Hepatic stellate cell (primary cell): ENCODE results near the gene COL17A1.

Source experiments
- DNase-seq: peaks from one replicate; pipeline ENCODE4 v3.0.0; 2011; ENCODE audit warnings: low spot score

COL17A1 gene

DNA sequence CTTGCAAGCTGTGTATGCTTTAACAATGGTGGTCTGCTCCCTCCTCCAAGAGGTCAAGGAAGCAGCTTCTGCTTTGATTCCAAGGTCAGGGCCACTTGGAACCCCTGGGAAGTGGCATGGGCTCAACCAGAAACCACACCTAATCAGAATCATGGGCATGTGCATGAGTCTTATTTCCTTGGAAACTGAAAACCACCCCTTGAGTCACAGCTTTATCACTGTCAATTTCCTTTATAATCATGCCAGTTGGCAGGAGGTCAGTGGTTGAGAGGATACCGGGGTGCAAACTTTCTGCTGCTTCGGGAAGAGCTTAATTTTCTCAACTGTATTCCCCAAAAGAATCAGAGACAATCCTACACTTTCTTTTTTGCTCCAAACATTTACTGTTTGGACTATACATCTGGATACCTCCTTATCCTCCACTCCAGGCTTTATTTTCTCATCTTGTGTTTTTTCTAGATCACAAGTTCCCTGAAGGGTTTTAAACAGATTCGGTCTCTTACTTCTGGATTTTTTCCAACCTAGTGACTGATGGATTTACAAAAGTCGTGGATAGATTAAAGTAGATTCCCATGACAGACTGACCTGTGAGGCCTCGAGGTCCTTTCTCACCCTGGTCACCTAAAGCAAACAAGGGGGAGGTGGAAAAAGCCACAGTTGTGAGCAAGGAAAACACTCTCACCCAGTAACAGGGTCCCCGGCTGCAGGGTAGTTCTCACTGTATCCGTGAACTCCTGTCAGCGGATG lies 36.0 kb downstream of the COL17A1 start:
- DNase-seq = peak; percentile 67

DNA sequence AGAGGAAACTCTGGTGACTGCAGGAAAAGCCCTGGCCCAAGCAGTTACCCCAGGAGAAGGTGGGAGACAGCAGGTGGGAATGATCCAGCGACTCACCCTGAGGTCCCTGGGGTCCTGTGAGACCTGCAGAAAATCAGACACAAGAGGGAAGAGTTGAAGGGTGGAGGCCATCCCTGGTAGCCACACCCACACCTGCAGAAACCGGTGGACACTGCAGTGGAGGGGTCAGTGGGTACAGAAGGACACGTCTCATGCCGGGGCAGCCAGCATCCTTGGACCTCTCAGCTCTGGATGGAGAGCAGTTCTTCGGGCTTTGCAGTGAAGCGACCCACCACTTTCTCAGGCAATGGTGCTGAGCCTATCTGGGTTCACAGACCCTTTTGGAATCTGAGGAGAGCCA lies 39.0 kb downstream of the COL17A1 start:
- no peak for DNase-seq

DNA sequence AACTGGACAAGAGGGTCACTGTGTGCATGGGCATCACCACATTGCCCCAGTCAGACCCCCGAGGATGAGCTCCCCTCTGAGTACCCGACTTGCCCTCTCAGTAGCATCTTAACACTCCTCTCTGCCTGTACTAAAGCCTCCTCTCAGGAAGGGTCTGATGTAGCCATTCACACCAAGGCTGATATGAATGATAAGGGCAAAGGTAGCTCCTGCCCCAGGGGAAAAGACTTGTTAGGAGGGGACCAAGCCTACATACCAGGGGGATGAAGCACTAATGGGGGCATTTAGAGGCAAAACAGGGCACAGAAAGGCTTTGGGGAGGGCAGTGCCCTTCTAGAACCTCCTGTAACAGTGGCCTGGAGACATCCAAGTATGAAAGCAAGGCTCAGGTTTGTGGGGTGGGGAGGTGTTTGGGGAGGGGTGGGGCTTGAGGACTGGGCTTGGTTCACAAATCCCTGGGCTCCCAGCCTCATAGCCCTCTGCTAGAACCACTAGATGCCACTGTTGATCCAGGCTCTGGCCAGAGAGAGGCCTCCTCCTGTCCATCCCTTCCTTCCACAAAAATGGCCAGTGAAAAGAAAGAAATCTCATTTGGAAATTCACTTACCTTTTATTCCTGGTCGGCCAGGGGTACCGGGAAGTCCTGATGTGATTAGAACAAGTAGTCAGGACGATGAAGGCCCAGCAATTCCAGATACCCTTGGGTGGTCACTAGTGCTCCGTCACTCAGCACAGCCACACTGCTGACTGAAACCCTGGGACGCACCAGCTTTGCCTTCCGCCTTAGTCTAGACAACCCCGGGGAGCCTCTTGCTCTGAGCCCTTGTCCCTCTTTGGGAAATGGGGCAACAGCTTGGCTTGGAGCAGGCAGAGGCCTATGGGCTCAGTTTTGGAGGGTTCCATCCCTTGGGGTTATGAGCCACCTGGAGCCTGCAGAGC lies 40.3 kb downstream of the COL17A1 start:
- DNase-seq = peak; percentile 88

DNA sequence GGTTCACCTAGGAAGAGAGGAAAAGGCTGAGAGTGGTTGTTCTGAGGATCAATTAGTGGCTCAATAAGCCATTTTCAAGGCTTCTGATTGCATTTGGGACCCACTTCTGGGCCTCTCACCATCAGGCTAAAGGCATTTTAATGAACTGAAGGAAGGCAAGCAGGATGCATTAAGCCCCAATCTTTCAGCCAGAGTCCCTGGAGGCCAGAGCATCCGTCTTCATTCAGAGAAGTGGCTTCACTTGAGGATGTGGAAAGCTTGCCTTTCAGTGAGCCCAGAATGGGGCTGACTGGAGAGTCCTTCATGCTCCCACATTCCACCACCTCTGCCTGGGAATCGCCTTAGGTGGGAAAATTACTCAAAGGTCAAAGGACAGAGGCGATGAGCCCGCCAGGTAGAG lies 41.8 kb downstream of the COL17A1 start:
- DNase-seq = no peak

DNA sequence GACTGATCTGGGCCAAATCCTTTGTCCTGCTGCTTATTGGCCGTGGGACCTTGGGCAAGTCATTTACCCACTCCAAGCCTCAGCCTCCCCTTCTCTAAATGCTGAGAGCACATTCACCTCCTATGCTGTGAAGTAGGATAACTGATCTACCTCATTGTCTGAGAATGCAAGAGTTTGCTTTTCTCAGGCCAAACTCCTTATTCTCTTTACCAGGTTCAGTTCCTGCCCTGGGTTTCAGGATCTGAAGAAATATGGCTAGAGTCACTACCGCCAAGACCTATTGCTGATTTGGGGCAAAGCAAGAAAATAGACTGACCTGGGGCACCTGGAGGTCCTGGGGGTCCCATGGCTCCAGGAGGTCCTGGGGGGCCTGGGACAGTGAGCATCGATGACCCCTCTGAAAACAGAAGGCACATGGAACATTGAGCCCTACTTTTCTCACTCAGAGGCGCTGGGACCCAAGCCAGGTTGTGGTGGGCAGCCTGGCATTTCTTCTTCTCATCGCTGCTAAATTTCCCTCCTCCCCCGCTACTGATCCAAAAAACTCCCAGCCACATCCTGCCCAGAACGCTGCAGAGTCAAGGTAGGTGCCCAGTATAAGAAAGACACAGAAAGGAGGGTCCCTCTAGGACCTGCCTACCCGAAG lies 42.4 kb downstream of the COL17A1 start:
- no peak for DNase-seq

DNA sequence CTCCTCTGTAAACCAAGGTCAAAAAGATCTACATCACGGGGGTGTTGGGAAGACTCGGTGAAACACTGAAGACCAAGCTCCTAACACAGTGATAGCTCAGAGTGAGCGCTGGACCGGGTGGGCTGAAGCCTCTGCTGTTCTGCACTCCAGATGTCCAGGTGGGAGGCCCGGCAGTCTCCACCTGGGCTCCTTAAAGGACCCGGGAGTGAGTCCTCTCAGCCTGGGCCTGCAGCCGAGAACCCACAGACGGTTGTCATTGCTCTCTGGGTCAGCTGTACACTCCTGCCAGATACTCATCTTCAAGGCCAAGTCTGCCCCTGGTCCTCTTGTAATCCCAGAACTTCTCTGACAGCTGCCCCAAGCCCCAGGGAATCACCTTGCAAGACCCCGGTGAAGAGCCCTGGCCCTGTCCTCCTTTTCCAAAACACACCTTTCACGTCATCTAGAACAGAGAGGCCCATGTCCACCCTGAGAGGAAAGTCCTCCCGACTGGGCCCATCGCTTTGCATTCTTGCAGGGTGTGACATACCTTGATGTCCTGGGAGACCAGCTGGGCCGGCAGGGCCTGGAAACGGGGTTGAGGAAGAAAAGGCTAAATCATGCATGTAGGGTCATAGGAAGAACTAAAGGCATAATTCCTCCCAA lies 43.7 kb downstream of the COL17A1 start:
- no peak for DNase-seq

DNA sequence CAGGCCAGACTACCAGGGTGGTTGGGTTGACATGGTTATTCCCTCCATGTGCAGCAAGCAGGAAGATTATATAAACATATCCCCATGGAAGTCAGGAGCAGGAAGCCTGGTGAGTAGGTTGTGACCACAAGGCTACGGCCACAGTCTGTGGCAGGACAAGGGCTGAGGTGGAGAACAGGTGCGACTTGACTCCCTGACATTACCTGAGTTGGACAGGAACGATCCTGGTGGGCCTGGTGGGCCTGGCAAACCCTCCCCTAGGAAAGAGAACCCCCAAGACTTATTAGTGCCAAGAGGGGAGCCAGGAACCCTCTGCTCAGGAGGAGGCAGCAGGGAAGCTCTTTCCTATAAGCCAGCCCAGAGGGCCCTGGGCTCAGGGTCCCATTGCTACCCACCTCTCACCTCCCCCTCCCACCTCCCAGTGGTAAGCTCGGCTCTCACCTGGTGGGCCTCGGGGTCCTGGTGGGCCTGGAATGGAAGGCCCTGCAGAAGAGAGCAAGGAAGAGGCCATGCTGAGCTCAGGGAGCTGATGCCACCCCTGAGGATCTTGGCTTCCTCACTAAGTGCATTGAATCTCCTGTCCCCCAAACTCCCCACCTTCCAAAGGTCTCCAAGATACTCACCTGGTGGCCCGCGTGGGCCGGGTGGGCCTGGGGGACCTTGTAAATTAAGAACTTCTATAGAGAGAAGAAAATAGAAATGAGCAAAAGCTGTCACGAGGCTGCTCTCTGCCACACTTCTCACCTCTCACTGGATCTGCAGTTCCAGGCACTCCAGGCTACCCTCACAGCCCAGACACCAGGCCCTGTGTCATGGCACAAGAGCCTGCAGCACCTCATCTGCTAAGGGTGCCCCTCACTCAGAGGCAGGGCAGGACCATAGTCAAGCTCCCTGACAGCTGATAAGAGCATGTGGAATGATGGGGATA lies 44.6 kb downstream of the COL17A1 start:
- no peak for DNase-seq

DNA sequence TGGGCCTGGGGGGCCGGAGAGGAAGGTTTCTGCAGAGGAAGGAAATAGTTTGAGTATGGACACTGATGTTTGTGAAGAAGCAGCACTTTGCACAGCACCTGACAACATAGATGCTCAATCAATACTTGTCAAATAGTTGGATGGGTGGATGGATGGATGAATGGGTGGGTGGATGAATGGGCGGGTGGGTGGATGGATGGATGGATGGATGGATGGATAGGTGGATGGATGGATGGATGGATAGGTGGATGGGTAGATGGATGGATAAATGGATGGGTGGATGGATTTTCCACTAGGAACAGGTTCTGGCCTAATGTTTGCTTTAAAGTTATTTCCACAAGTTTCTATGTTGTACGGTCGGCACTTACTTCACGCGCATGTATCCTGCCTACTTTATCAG lies 45.3 kb downstream of the COL17A1 start:
- DNase-seq = no peak

DNA sequence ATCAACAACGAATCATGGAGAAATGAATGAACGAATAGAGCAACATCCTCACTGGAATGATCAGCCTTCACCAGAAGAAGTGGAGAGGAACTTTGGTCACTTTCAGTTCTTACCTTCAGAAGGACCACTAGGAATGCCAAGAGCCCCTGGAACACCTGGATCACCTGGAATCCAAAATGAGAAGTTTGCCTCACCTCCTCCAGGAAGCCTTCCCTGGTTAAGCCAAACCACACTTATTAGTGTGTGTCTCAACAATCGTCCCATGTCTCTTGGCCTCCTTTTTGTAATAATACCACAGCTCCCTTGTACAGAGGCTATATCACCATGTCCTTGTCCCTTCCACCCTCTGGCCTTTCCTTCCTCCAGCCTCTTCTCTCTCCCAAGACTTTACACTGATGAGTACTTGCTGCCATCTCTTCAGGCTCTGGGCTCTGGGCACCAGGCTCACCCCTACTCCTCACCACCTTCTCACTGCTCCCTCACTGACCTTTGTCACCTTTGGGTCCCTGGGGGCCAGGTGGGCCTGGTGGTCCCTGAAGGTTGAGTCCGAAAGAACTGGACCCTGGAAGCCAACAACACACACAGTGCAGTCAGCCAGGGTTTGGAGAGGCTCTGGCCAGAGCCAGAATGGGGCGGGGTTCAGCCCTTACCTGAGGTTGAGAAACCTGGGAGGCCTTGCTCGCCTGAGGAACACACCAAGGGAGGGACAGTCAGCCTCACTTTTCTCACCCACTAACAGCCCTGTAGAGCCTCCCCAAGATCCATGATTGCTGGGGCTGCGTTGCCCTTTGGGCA lies 46.5 kb downstream of the COL17A1 start:
- DNase-seq = no peak

DNA sequence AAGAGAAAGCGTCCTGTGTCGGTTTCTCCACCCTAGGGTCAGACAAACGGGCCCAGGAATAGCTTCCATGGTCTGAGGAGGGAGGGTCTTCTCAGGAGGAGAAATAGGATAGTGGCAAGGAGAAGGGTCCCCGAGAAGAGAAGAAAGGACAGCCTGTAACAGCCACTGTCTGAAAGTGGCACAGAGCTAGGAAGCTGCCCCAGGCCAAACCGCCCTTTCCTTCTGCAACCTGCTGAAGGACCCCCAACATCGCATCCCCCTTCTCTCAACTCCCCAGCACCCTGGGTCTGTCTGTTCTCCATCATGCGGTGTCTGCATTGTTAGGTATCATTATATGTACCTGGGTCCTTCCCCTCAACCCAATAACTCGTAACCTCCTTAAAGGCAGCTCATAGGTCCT lies 47.1 kb downstream of the COL17A1 start:
- DNase-seq = no peak

DNA sequence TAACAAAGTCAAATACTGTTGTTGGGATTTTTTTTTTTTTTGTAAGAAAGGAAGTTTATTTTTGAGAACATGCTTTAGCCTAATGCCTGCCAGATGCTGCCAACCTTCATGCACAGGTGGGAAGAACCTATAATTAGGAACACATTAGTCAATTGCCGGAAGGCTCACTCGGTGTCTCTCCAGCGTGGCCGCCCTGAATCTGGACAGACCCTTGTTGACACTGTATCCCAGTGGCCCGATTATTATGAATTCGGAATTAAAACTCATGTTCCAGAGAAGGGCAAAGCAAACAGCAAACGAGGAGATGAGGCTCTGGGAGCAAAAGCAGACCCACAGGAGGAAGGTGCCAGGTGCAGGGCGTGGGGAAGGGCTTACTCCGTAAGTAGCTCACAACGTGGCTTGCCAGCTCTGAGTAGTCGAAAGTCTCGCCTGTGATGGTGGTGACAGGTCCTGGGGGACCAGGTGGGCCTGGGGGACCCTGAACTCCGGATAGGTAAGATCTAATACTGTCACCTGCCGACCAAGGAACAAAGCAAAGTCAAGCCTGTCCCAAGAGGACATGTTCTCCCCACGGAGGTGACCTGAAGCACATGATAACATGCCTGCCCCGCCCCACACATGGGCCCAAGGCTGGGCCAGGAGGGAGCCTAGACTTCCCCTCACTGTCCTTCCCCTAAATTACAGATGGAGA lies 48.3 kb downstream of the COL17A1 start:
- DNase-seq = no peak

DNA sequence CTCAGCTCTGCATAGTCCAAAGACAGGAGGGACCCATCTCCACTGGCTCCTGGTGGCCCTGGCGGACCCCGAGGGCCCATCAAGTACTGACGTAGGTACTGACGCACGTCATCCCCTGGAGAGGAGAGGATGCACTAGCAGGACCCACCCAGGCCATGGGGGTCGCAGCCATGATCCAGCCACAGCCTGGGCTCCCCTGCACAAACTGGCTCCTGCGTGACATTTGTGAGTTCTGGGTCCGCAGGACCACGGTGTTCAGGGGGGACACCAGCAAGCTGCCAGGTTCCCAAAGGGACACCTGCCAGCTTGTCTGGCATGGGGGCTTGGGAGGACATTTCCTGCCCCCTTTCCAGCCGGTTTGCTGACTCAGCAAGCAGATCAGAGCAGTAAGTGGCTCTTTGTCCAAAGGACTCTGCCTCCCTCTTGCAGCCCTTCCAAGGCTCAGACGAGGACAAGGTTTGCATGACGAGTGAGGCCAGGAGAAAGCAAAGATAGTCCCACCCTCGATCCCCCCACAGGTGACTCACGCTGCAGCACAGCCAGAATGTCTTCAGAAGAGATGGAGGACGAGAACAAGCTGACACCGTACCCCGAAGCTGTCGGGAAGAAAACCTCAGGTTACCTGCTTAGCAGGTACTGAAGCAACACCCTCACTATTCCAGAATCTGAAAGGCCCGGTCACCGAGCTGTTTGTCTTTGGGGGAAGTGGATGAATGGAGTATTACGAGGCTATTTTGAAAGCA lies 49.0 kb downstream of the COL17A1 start:
- DNase-seq = no peak

DNA sequence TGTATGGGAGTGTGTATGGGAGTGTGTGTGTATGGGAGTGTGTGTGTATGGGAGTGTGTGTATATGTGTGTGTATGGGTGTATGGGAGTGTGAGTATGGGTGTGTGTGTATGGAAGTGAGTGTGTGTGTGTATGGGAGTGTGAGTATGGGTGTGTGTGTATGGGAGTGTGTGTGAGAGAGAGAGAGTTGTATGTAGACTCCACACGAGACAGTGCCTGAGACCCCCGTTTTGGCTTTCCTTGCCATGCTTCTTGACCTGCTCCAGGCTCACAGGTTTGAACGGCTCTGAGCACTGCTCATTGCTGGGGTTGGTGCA lies 49.7 kb downstream of the COL17A1 start:
- no peak for DNase-seq

DNA sequence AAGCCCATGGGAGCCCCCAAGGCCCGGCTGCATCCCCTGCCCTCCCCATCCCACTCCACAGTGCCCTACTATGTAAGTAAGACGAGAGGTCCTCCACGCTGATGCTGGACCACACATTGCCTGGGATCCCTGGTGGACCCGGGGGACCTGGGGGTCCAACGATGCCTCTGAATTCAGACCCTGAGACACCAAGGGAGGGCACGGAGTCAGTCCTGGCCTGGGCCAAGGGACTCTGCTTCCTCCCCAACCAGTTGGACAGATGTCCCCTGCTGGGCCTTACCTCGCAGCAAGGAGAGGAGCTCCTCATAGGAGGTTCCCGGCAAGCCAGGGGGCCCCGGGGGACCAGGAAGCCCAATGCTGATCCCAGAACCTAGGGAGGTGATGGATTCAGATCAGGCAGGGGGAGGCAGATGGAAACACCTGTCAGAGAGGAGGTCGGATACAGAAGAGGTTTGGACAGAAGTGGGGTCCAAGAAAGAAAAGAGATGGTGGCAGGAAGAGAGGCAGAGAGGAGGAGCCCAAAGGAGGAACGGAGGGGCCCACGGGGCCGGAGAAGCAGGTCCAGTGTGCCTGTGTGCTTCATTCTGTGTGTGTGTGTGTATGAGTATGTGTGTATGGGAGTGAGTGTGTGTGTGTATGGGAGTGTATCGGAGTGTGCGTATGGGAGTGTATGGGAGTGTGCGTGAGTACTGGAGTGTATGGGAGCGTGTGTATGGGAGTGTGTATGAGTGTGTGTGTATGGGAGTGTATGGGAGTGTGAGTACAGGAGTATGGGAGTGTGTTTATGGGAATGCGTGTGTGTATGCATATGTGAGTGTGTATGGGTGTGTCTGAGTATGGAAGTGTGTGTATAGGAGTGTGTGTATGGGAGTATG lies 50.2 kb downstream of the COL17A1 start:
- no peak for DNase-seq

DNA sequence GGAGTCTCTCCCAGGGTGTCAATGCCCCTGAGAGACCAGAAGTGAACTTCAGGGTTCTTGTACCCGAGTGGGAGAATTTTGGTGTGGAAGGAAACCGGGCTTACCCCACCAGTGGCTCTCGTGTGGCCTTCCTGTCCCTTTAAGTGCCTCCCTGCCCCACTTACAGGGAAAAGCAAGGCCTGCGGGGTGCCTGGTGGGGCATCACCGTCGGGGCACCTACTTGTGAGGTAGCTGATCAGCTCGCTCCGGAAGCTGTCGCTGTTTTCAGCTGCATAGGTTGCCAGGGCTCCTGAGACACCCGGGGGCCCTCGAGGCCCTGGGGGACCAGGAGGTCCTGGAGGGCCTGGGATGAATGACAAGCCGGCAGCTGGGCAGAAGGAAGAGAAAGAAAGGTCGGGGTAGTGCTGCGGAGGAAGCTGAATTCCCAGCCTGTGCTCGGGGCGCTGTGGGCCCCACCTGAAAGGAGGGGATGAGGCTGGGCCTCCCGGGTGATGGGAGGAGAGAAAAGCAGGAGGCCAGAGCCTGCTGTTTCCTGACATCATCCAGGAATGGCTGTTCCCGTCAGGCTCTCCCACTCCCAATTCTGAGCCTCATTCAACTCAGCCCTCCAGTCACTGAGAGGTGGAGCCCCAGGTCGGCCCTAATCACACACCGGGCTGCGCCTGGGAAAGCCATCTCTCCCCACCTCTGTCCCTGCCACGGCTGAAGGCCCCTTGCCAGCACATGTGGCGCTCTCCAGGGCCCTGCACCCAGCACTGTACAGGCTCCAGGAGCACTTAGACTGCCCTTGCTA lies 51.1 kb downstream of the COL17A1 start:
- DNase-seq = no peak

DNA sequence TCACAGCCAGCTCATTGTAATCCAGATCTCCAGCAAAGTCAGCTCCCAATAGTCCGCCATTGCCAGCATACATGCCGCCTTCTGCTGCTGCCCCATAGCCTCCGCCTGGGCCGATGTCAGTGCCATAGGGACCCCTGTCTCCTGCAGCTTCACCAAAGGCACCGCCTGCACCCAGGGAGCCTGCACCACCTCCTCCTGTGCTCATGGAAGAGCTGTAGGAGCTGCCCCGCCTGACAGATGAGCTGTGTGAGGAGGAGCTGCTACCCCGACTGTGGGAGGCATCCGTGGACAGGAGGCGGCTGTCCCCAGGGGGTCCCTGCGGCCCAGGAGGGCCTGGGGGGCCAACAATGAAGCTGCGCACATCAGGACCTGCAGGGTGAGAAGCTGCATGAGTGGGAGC lies 51.7 kb downstream of the COL17A1 start:
- no peak for DNase-seq

DNA sequence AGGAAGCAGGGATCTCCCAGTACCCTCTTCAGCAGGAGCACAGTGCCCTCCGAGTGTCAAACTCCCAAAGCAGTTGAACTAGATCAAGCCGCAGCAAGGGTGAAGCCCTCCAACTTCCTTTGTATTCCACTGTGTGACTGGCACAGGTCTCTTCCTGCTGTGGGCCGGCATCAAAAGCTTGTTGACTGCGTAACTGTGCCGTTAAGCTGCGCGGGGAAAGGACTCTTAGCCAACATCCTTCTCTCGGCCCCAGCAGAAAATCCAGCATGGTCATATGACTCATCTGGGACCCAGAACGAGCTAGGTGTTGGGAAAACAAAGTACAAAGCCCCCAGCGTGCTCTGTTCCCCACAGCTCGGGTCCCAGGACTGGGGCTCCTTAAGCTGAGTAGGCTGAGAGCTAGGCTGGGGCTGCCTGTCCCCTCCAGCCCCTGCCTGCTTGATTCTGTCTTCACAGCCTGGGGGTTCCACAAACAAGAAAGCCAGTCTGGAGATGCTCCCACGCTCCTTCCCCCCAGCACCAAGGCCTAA lies 52.2 kb downstream of the COL17A1 start:
- DNase-seq = no peak
